Prostate gland (tissue), 2 donors: Measurements from ENCODE around the gene MTFP1. TPM values are rescaled to one million over a fixed set of nuclear protein-coding genes. Genes with fewer than 3 reads are reported as not detected.

Source experiments
- DNase-seq: peaks from one replicate; pipeline ENCODE4 v3.0.0-alpha.2; 2019; ENCODE audit warnings: low spot score
- H3K27ac ChIP-seq, 2 donors: fragments of 200-600 bp; sonication (generic); 2 replicates each; pipeline ENCODE4 v1.5.1; 2017 to 2019
- H3K27me3 ChIP-seq: fragments of 200-600 bp; sonication (generic); replicated peaks from 2 replicates; pipeline ENCODE4 v1.5.1; 2019; ENCODE audit not compliant: insufficient read depth
- H3K36me3 ChIP-seq, 2 donors: fragments of 200-600 bp; sonication (generic); 1 replicate in 1 of 2; 2 replicates in 1 of 2; pipeline versions ENCODE4 v1.5.1 to v1.8.1; 2017 to 2019
- H3K4me1 ChIP-seq: fragments of 200-600 bp; sonication (generic); replicated peaks from 2 replicates; pipeline ENCODE4 v1.5.1; 2019
- H3K4me3 ChIP-seq, 2 donors: fragments of 200-600 bp; sonication (generic); 2 replicates each; pipeline ENCODE4 v1.5.1; 2017 to 2019
- H3K9me3 ChIP-seq: fragments of 200-600 bp; sonication (generic); 2 replicates; pipeline ENCODE4 v1.5.1; 2017
- CTCF ChIP-seq, 4 experiments: fragments of 200-600 bp in 2 of 4; fragments of 450-650 bp in 2 of 4; sonication (generic) in 2 of 4; IDR thresholded peaks; 1 replicate in 3 of 4; 2 replicates in 1 of 4; pipeline ENCODE4 v1.5.1; 2016 to 2019; ENCODE audit warnings: antibody characterized with exemption in 4 of 4, mild to moderate bottlenecking in 2 of 4, moderate library complexity in 2 of 4
- POLR2A ChIP-seq: fragments of 450-650 bp; IDR thresholded peaks from one replicate; pipeline ENCODE4 v1.6.1; 2016; ENCODE audit warnings: antibody characterized with exemption, mild to moderate bottlenecking
- POLR2AphosphoS5 ChIP-seq: sonication (generic); formaldehyde crosslinking; IDR thresholded peaks from one replicate; pipeline ENCODE4 v1.6.1; 2017; ENCODE audit warnings: antibody characterized with exemption
- WGBS: methylation state at CpG from one replicate; pipeline ENCODE4 v1.1.5; 2018; 5-methylcytosine and 5-hydroxymethylcytosine counted together
- intact Hi-C: fragments of 100-400 bp; cut with DNase I; formaldehyde crosslinking; loops from one replicate; pipeline ENCODE4 v1.14.2; 2022
- total RNA-seq, 2 donors: library from RNA; depleted of rRNA; stranded (reverse); fragments of >200 nt; gene quantifications; one replicate each; pipeline ENCODE4 v1.1.0, GENCODE V29; 2016

MTFP1 gene
- total RNA-seq, 2 donors from 2014 or later = 14.1 to 28.1 TPM

GRCh38 chr22:30385942-30386341 lies 39.6 kb upstream of the MTFP1 start:
- Histone ChIP-seq H3K36me3 (no peaks in the 10 kb centered on the region), H3K4me3 (no peak overlapping the region), H3K27ac (no peak overlapping the region), H3K27me3 (no peaks in the 10 kb centered on the region), H3K9me3 (no peaks in the 10 kb centered on the region), H3K4me1 (no peaks in the 10 kb centered on the region)
- no peak for DNase-seq
- intact Hi-C loops = loop anchor here (1.0 to 2.0 kb wide), 3 partner anchors 29 to 277 kb away; partner anchors contain the start of genes CCDC157 and SF3A1
- TF ChIP-seq POLR2A = no peak
- TF ChIP-seq POLR2AphosphoS5 = no peak
- 94% methylated on average over 10 of the region's 10 CpGs for WGBS

GRCh38 chr22:30386608-30386959 lies 39.0 kb upstream of the MTFP1 start:
- no peak for DNase-seq
- H3K36me3 ChIP-seq = no peaks in the 10 kb centered on the region
- peak overlapping the region; percentile 55 to 57 for H3K4me3 ChIP-seq
- no peaks in the 10 kb centered on the region for H3K9me3 ChIP-seq
- no peak for TF ChIP-seq POLR2AphosphoS5
- no peak for TF ChIP-seq POLR2A
- TF ChIP-seq CTCF (IDR thresholded peaks at IDR 0.05) = no peak
- H3K27me3 ChIP-seq = no peaks in the 10 kb centered on the region
- peak overlapping the region; percentile 57 to 76 for H3K27ac ChIP-seq
- WGBS = 24% methylated on average over 10 of the region's 10 CpGs
- no peaks in the 10 kb centered on the region for H3K4me1 ChIP-seq
- intact Hi-C loops = loop anchor here (1.0 to 2.0 kb wide), 3 partner anchors 30 to 278 kb away; partner anchors contain the start of genes CCDC157 and SF3A1

- Histone ChIP-seq H3K36me3 (no peaks in the 10 kb centered on the region), H3K9me3 (no peaks in the 10 kb centered on the region), H3K27me3 (no peaks in the 10 kb centered on the region), H3K4me3 (peak within 1 kb of the TSS; percentile 55 to 57), H3K4me1 (no peaks in the 10 kb centered on the region), H3K27ac (peak within 1 kb of the TSS; percentile 57 to 76)
- whole genome bisulfite sequencing = 1% methylated on average over 73 of the region's 95 CpGs
- intact Hi-C loops = loop anchor here (1.0 to 2.0 kb wide), 4 partner anchors 30 to 278 kb away; partner anchors contain the start of genes CCDC157 and SF3A1
- DNase-seq = peak; percentile 74
- TF ChIP-seq CTCF (IDR thresholded peaks at IDR 0.05) = peak; percentile 96 to 98 (median 97)
- TF ChIP-seq POLR2AphosphoS5 = peak; percentile 22
- TF ChIP-seq POLR2A = no peak
Observed at GRCh38 chr22:30386960-30387827, 38.4 kb upstream of the MTFP1 start, which contains the start of gene RNF215. TSS of gene RNF215 (minus strand) at chr22:30387411. CDS start at chr22:30387313, 98 bp downstream.

GRCh38 chr22:30390974-30391691 lies 34.4 kb upstream of the MTFP1 start:
- no peaks in the 10 kb centered on the region for H3K36me3 ChIP-seq
- intact Hi-C loops = loop anchor here (5.0 kb wide), 1 partner anchor 96 kb away; no protein-coding TSS in a partner anchor
- no peaks in the 10 kb centered on the region for H3K27me3 ChIP-seq
- peak; percentile 80 for DNase-seq
- peak; percentile 76 to 94 (median 92) for TF ChIP-seq CTCF (IDR thresholded peaks at IDR 0.05)
- no peak for TF ChIP-seq POLR2A
- TF ChIP-seq POLR2AphosphoS5 = peak; percentile 74
- H3K9me3 ChIP-seq = no peaks in the 10 kb centered on the region
- H3K27ac ChIP-seq = peak overlapping the region; percentile 0 to 95
- peaks cover 10% of the 10 kb centered on the region for H3K4me1 ChIP-seq
- no peak overlapping the region for H3K4me3 ChIP-seq
- 62% methylated on average over 5 of the region's 5 CpGs for WGBS
